Thoracic aorta (tissue), 2 donors: ENCODE measurements around the gene ETDC. TPM values are rescaled to one million over a fixed set of nuclear protein-coding genes. Genes with fewer than 3 reads are reported as not detected.

Source experiments
- ATAC-seq: fragments of 150-250 bp; one replicate; pipeline ENCODE4 v1.8.0; 2017; ENCODE audit warnings: low read depth; ENCODE audit not compliant: insufficient number of reproducible peaks, low FRiP score
- DNase-seq: peaks from one replicate; pipeline ENCODE4 v3.0.0-alpha.2; 2020; ENCODE audit warnings: low spot score
- H3K27ac ChIP-seq, 2 donors: fragments of 200-600 bp; sonication (generic); 1 replicate in 1 of 2; 2 replicates in 1 of 2; pipeline ENCODE4 v1.5.1; 2016; ENCODE audit warnings: mild to moderate bottlenecking in 2 of 2, moderate library complexity in 2 of 2
- H3K27me3 ChIP-seq: fragments of 200-600 bp; sonication (generic); replicated peaks from 2 replicates; pipeline ENCODE4 v1.6.0; 2016; ENCODE audit warnings: mild to moderate bottlenecking; ENCODE audit not compliant: insufficient read depth
- H3K36me3 ChIP-seq: fragments of 200-600 bp; sonication (generic); one replicate; pipeline ENCODE4 v1.5.1; 2016
- H3K4me1 ChIP-seq, 2 donors: fragments of 200-600 bp; sonication (generic); 1 replicate in 1 of 2; 2 replicates in 1 of 2; pipeline versions ENCODE4 v1.5.1 to v1.6.0; 2016; ENCODE audit warnings: low read depth in 2 of 2, mild to moderate bottlenecking in 1 of 2; ENCODE audit not compliant: control insufficient read depth in 1 of 2
- H3K4me3 ChIP-seq: fragments of 200-600 bp; sonication (generic); 2 replicates; pipeline ENCODE4 v1.5.1; 2016; ENCODE audit warnings: mild to moderate bottlenecking
- H3K9me3 ChIP-seq: fragments of 200-600 bp; sonication (generic); 2 replicates; pipeline ENCODE4 v1.5.1; 2016
- total RNA-seq, 2 donors: library from RNA; depleted of rRNA; stranded (reverse); fragments of >200 nt; gene quantifications; one replicate each; pipeline versions ENCODE4 v1.1.0 to v1.2.3, GENCODE V29; 2016
- TF ChIP-seq, protein P1 (sequence below): fragments of 200-600 bp; sonication (generic); IDR thresholded peaks from one replicate; pipeline ENCODE4 v1.5.1; 2019; ENCODE audit warnings: antibody characterized with exemption

Gene ETDC
- total RNA-seq, 2 donors from 2014 or later = not detected

GRCh38 chrX:135346975-135347374 lies 37.7 kb downstream of the ETDC start:
- peaks cover under 1 to 15% of the 10 kb centered on the region in 2 donors for H3K4me1 ChIP-seq
- DNase-seq (no peak), ATAC-seq (no peak)
- H3K36me3 ChIP-seq = no peaks in the 10 kb centered on the region
- no peak overlapping the region for H3K4me3 ChIP-seq
- H3K27me3 ChIP-seq = no peaks in the 10 kb centered on the region
- no peak overlapping the region for H3K27ac ChIP-seq
- H3K9me3 ChIP-seq = no peaks in the 10 kb centered on the region
- TF ChIP-seq, protein P1, sequence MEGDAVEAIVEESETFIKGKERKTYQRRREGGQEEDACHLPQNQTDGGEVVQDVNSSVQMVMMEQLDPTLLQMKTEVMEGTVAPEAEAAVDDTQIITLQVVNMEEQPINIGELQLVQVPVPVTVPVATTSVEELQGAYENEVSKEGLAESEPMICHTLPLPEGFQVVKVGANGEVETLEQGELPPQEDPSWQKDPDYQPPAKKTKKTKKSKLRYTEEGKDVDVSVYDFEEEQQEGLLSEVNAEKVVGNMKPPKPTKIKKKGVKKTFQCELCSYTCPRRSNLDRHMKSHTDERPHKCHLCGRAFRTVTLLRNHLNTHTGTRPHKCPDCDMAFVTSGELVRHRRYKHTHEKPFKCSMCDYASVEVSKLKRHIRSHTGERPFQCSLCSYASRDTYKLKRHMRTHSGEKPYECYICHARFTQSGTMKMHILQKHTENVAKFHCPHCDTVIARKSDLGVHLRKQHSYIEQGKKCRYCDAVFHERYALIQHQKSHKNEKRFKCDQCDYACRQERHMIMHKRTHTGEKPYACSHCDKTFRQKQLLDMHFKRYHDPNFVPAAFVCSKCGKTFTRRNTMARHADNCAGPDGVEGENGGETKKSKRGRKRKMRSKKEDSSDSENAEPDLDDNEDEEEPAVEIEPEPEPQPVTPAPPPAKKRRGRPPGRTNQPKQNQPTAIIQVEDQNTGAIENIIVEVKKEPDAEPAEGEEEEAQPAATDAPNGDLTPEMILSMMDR = no peak

DNA sequence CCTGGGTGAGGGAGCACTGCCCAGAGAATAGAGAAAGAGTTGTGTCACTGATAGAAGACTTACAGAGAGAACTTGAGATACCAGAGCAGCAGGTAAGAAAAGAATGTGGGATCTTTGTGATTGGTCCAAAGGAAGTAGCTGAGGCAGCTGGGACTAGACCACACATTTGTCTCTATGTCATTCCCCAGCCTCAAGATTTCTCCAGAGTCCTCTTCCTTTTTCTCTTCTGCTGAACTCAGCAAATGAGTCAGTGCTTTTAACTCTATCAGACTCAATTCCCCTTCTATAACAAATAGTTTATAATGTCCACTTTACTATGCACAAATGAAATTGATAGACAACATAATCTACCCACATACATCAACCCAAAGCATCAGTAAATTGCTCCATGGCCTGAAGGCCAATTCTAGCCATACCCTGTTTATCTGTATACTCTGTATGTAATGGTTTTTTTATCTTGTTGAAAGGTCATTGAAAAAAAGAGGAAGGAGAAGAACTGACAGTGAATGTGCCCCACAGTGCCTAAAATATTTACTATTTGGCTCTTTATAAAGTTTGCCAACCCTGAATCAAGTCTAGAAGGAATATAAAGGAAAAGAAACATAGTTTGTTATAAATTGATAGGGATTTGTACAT lies 38.2 kb downstream of the ETDC start:
- H3K36me3 ChIP-seq = no peaks in the 10 kb centered on the region
- no peaks in the 10 kb centered on the region for H3K27me3 ChIP-seq
- ATAC-seq (no peak), DNase-seq (no peak)
- no peak overlapping the region for H3K4me3 ChIP-seq
- TF ChIP-seq, protein P1 = no peak
- H3K27ac ChIP-seq = no peak overlapping the region
- peaks cover 0 to 10% of the 10 kb centered on the region in 2 donors for H3K4me1 ChIP-seq
- H3K9me3 ChIP-seq = no peaks in the 10 kb centered on the region

- DNase-seq = no peak
- Histone ChIP-seq H3K9me3 (no peaks in the 10 kb centered on the region), H3K4me1 (no peaks in the 10 kb centered on the region), H3K27me3 (no peaks in the 10 kb centered on the region), H3K36me3 (no peaks in the 10 kb centered on the region), H3K4me3 (no peak overlapping the region), H3K27ac (no peak overlapping the region)
- no peak for ATAC-seq
- TF ChIP-seq, protein P1 = no peak
Measured at GRCh38 chrX:135354288-135354687, 45.0 kb downstream of the ETDC start.

Other genes with a start within 250 kb of the ETDC start
- gene SMIM10L2B, start 210.8 kb upstream of the ETDC start, total RNA-seq = 1 to 10 TPM; 3.1 to 3.4 TPM
- gene ETDB, start 189.0 kb upstream of the ETDC start, total RNA-seq = not detected
- gene CT55, start 138.1 kb upstream of the ETDC start, total RNA-seq = not detected
- not detected for gene ETDA, start 57.4 kb upstream of the ETDC start, total RNA-seq
- gene ZNF75D, start 34.6 kb downstream of the ETDC start, total RNA-seq = 1 to 10 TPM; 7.4 to 7.5 TPM
- 10 to 100 TPM; 13.1 to 22.1 TPM for gene ZNF449, start 35.3 kb downstream of the ETDC start, total RNA-seq
- under 1 TPM; 0.14 to 0.63 TPM for gene SMIM10L2A, start 112.5 kb downstream of the ETDC start, total RNA-seq
- 10 to 100 TPM in 1 of 2 donors, 1 to 10 TPM in 1; 9.3 to 23.0 TPM for gene INTS6L, start 211.2 kb downstream of the ETDC start, total RNA-seq